Karpas-422 (cell line): Measurements from ENCODE around the gene CBS. TPM values are rescaled to one million over a fixed set of nuclear protein-coding genes. Genes with fewer than 3 reads are reported as not detected.

Experiments
- DNase-seq: peaks from one replicate; pipeline ENCODE4 v3.0.0-alpha.2; 2015
- H2AFZ ChIP-seq: fragments of 200-600 bp; sonication (generic); 2 replicates; pipeline ENCODE4 v1.6.1; 2014; ENCODE audit warnings: antibody characterized with exemption, low read length, mixed read lengths
- H3K27ac ChIP-seq: fragments of 200-600 bp; sonication (generic); 2 replicates; pipeline ENCODE4 v1.5.1; 2014; ENCODE audit warnings: mild to moderate bottlenecking, low read length, moderate library complexity
- H3K27me3 ChIP-seq: fragments of 200-600 bp; sonication (generic); 2 replicates; pipeline ENCODE4 v1.6.1; 2014; ENCODE audit warnings: low read length, mixed read lengths
- H3K36me3 ChIP-seq: fragments of 200-600 bp; sonication (generic); 2 replicates; pipeline ENCODE4 v1.6.1; 2014; ENCODE audit warnings: low read length, mixed read lengths; ENCODE audit not compliant: insufficient read depth
- H3K4me1 ChIP-seq: fragments of 200-600 bp; sonication (generic); 2 replicates; pipeline ENCODE4 v1.6.1; 2014; ENCODE audit warnings: mild to moderate bottlenecking, low read length, mixed read lengths
- H3K4me2 ChIP-seq: fragments of 200-600 bp; sonication (generic); 2 replicates; pipeline ENCODE4 v1.6.1; 2014; ENCODE audit warnings: low read length, low read depth, mild to moderate bottlenecking; ENCODE audit not compliant: poor library complexity, severe bottlenecking
- H3K4me3 ChIP-seq: fragments of 200-600 bp; sonication (generic); 2 replicates; pipeline ENCODE4 v1.5.1; 2014; ENCODE audit warnings: mild to moderate bottlenecking, antibody characterized with exemption, low read length, mixed read lengths
- H3K79me2 ChIP-seq: fragments of 200-600 bp; sonication (generic); 2 replicates; pipeline ENCODE4 v1.6.1; 2014; ENCODE audit warnings: mild to moderate bottlenecking, low read length, mixed read lengths
- H3K9ac ChIP-seq: fragments of 200-600 bp; sonication (generic); 2 replicates; pipeline ENCODE4 v1.6.0; 2014; ENCODE audit warnings: low read length
- H3K9me2 ChIP-seq: fragments of 200-600 bp; sonication (generic), shearing (Covaris generic); replicated peaks from 2 replicates; pipeline ENCODE4 v1.6.0; 2014; ENCODE audit warnings: mild to moderate bottlenecking, low read length, moderate library complexity; ENCODE audit not compliant: insufficient read depth
- H3K9me3 ChIP-seq: fragments of 300-700, 200-600 bp; sonication (generic); 2 replicates; pipeline ENCODE4 v1.6.1; 2014; ENCODE audit warnings: low read length, mixed read lengths
- H4K20me1 ChIP-seq: fragments of 200-600 bp; sonication (generic); 2 replicates; pipeline ENCODE4 v1.6.1; 2014; ENCODE audit warnings: mild to moderate bottlenecking, antibody characterized with exemption, low read length, low read depth; ENCODE audit not compliant: insufficient read depth
- total RNA-seq: library from RNA; depleted of rRNA; stranded (reverse); fragments of >200 nt; shearing (Covaris generic); gene quantifications from 2 replicates; pipeline ENCODE4 v1.2.3, GENCODE V29; 2014; ENCODE audit warnings: low replicate concordance

Gene CBS
- total RNA-seq, 1 experiment from 2014 or later = 3.6 TPM

DNA sequence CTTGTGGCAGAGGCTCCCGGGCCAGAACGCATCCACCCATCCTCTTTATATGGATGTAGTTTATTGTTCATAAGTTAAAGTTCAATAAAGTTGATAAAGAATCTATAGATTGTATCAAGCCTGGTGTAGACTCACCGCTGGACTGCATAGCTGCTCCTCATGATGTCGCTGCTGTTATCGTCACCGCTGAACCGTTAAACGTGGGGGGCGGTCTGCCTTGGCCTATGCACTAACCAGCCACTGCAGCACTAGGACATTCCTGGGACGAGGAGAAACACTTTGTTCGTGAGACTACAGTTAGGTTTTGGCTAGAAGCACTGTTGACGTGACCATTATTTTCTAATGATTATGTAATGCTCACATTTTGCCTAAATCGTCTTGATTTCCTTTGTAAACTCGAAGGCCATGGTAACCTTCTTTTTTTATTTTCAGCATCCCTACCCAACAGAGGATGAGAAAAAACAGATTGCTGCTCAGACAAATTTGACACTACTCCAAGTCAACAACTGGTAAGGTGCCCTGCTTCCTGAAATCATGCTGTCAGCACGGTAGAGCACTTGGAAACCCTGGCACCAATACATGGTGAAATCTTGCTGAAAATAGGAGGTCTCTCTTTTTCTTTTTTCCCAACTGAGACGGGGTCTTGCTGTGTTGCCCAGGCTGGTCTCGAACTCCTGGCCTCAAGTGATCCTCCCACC, 51.0 kb downstream of the CBS start:
- no peaks in the 10 kb centered on the region; the same call in 1 of the 2 replicates for H3K36me3 ChIP-seq
- no peaks in the 10 kb centered on the region for H3K79me2 ChIP-seq
- no peaks in the 10 kb centered on the region for H3K9me3 ChIP-seq
- H3K27me3 ChIP-seq = no peaks in the 10 kb centered on the region
- no peaks in the 10 kb centered on the region for H4K20me1 ChIP-seq
- no peak overlapping the region for H3K27ac ChIP-seq
- no peaks in the 10 kb centered on the region for H3K9me2 ChIP-seq
- DNase-seq = peak; percentile 37
- no peak overlapping the region for H2AFZ ChIP-seq
- H3K4me1 ChIP-seq = peaks cover 31% of the 10 kb centered on the region
- no peak overlapping the region for H3K4me2 ChIP-seq
- no peak overlapping the region for H3K9ac ChIP-seq
- no peak overlapping the region for H3K4me3 ChIP-seq

DNA sequence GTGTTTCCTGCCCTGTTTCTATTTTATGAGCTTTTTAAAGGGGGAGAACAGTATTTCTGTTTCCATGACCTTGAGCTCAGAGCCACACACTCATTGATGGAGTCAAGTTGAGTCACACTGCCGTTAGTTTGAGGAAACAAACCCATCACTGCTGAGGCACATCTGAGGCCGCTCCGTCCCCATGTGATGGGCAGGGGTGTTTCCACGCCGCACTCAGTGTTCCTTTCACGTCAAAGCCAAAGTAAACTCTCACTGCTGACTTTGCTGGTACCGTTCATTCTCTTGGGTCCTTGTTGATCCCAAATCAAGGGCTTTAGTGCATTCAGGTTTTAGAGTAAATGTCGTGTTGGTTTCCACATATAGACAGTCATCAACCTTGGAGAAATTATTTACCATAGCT, 52.5 kb downstream of the CBS start:
- Histone ChIP-seq H3K27me3 (no peaks in the 10 kb centered on the region), H3K4me3 (no peak overlapping the region), H3K36me3 (no peaks in the 10 kb centered on the region; the same call in 1 of the 2 replicates)

DNA sequence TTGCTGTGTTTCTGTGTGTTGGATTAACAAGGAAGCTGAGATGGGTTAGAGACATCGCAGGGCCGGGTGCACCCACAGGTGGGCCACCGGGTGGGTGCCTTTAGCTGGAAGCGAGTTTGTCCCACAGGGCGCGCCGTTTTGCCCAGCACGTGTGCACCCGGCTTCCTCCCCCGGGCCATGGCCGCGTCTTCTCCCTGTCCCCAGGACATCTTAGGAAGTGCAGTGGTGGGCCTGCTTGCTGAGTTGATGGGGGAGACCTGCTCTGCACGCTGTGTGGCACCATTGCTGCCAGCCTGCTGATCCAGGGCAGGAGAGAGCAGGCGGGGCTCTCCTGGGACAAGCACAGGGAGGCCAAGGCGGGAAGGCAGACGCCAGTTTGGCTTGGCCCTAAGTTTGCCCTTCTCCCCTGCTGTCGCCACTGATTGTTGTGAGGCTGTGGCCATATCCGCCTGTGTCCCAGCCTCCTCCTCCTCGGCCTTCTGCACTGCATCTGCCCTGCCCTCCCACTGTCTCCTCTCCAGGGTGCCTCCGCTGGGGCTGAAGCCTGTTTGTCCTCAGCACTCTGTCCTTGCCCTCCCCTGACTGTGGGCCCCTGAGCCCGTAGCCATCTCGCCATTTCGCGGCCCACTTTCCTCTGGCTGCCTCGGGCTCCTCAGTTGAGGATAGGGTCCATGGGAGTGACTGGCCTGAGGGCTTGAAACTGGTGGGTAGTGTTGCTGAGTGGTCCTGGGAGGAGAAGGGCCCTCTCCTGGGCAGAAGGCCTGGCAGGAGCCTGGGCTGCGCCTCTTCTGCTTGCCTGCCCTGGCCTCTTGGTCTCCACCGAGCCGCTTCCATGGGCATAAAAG, 53.7 kb downstream of the CBS start:
- H3K9ac ChIP-seq = no peak overlapping the region

More for the DNA sequence above, 52.5 kb downstream of the CBS start:
- Histone ChIP-seq H3K4me1 (peaks cover 45% of the 10 kb centered on the region), H3K4me2 (no peak overlapping the region), H3K9me3 (no peaks in the 10 kb centered on the region), H3K27ac (no peak overlapping the region), H3K9ac (no peak overlapping the region), H4K20me1 (no peaks in the 10 kb centered on the region), H3K79me2 (no peaks in the 10 kb centered on the region), H3K9me2 (no peaks in the 10 kb centered on the region), H2AFZ (no peak overlapping the region)
- no peak for DNase-seq

DNA sequence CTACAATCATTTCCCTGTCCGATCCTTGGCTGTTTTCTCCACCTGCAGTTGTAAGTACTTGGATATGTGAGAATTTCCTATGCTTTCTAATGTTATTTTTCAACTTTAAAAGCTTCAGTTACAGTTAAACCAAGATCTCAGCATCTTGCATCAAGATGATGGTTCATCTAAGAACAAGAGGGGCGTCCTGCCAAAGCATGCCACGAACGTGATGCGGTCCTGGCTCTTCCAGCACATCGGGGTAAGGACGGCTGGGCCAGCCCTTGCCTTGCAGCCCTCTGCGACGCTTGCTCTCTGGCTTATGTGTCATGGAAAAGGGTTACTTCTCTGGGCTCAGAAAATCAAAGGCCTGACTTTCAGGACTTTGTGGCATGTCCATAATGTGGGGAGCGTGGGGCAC, 54.4 kb downstream of the CBS start:
- no peak for DNase-seq
- Histone ChIP-seq H3K79me2 (no peaks in the 10 kb centered on the region), H3K4me3 (no peak overlapping the region), H3K4me2 (peak overlapping the region; percentile 60), H3K9ac (peak overlapping the region; percentile 30; the same call in 1 of the 2 replicates), H3K36me3 (no peaks in the 10 kb centered on the region; the same call in 1 of the 2 replicates), H3K4me1 (peaks cover 65% of the 10 kb centered on the region), H3K9me2 (no peaks in the 10 kb centered on the region), H2AFZ (no peak overlapping the region), H4K20me1 (no peaks in the 10 kb centered on the region), H3K27me3 (no peaks in the 10 kb centered on the region), H3K9me3 (no peaks in the 10 kb centered on the region), H3K27ac (peak overlapping the region; percentile 91)

More for the DNA sequence above, 53.7 kb downstream of the CBS start:
- no peaks in the 10 kb centered on the region for H3K79me2 ChIP-seq
- peaks cover 57% of the 10 kb centered on the region for H3K4me1 ChIP-seq
- peak overlapping the region; percentile 91 for H3K27ac ChIP-seq
- DNase-seq = no peak
- no peaks in the 10 kb centered on the region for H3K9me3 ChIP-seq
- no peaks in the 10 kb centered on the region for H3K27me3 ChIP-seq
- no peak overlapping the region for H3K4me3 ChIP-seq
- no peaks in the 10 kb centered on the region for H4K20me1 ChIP-seq
- no peak overlapping the region for H3K4me2 ChIP-seq
- no peaks in the 10 kb centered on the region for H3K9me2 ChIP-seq
- no peak overlapping the region for H2AFZ ChIP-seq
- no peaks in the 10 kb centered on the region; the same call in 1 of the 2 replicates for H3K36me3 ChIP-seq

DNA sequence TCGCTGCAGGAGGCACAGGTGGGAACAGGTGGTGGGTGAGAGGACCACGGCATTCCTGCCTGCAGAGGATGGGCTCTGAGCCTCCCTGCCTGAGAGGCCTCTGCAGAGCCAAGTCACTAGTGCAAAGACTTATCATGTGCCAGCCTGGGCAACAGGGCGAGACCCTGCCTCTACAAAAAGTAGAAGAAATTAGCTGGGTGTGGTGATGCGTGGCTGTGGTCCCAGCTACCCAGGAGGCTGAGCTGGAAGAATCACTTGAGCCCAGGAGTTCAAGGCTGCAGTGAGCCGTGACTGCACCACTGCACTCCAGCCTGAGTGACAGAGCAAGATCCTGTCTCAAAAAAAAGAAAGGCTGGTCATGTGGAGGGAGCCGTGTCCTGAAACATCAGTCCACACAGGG, 54.9 kb downstream of the CBS start:
- no peaks in the 10 kb centered on the region for H3K9me2 ChIP-seq
- peaks cover 68% of the 10 kb centered on the region for H3K4me1 ChIP-seq
- H4K20me1 ChIP-seq = no peaks in the 10 kb centered on the region
- H3K4me2 ChIP-seq = peak overlapping the region; percentile 60
- H3K4me3 ChIP-seq = peak overlapping the region; percentile 42
- no peak overlapping the region for H2AFZ ChIP-seq
- no peaks in the 10 kb centered on the region for H3K27me3 ChIP-seq
- H3K79me2 ChIP-seq = no peaks in the 10 kb centered on the region
- peak overlapping the region; percentile 54 for H3K9ac ChIP-seq
- no peaks in the 10 kb centered on the region for H3K9me3 ChIP-seq
- peak; percentile 89 for DNase-seq
- H3K36me3 ChIP-seq = no peaks in the 10 kb centered on the region; the same call in 1 of the 2 replicates
- H3K27ac ChIP-seq = peak overlapping the region; percentile 91

DNA sequence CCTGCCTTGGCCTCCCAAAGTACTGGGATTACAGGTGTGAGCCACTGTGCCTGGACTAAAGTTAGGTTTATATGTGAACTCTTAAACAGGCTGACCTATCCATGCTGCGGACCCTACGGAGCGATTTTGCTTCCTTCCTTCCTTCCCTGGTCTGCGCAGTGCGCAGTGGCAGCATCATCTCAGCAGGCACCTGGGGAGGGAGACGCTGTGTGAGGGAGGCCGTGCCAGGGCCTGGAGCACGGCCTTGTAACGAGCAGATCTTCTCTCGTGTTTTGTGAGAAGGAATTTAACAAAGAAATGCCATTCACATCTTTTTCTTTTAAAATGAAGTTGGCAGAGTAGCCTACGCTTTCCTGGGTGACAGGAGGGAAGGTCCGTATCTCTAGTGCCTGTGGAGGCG, 55.5 kb downstream of the CBS start:
- Histone ChIP-seq H3K4me2 (peak overlapping the region; percentile 60), H3K9me3 (no peaks in the 10 kb centered on the region), H3K36me3 (no peaks in the 10 kb centered on the region; the same call in 1 of the 2 replicates), H3K9me2 (no peaks in the 10 kb centered on the region), H3K4me3 (peak overlapping the region; percentile 42), H3K9ac (peak overlapping the region; percentile 54), H3K27ac (peak overlapping the region; percentile 91), H3K4me1 (peaks cover 68% of the 10 kb centered on the region), H3K27me3 (no peaks in the 10 kb centered on the region), H4K20me1 (no peaks in the 10 kb centered on the region), H2AFZ (no peak overlapping the region), H3K79me2 (no peaks in the 10 kb centered on the region)
- DNase-seq = peak; percentile 47

DNA sequence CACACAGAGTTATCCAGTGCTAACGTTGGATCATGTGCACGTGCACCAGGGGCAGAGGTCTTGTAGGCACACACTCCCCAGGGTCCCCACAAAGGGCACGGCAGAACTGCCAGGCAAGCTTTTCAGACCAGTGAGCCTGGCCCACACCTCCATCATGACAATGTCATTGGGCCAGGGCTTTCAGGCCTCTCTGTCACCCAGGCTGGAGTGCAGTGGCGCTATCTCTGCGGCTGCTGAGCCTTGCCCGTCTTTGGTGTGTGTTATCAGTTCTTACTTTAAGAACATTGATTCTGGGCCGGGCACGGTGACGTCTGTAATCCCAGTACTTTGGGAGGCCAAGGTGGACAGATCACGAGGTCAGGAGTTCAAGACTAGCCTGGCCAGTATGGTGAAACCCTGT, 57.1 kb downstream of the CBS start:
- H3K4me3 ChIP-seq = no peak overlapping the region
- DNase-seq = no peak
- no peak overlapping the region for H3K9ac ChIP-seq
- peaks cover 83% of the 10 kb centered on the region for H3K4me1 ChIP-seq
- H3K9me3 ChIP-seq = no peaks in the 10 kb centered on the region
- no peaks in the 10 kb centered on the region; the same call in 1 of the 2 replicates for H3K36me3 ChIP-seq
- no peaks in the 10 kb centered on the region for H3K79me2 ChIP-seq
- H2AFZ ChIP-seq = no peak overlapping the region
- no peaks in the 10 kb centered on the region for H4K20me1 ChIP-seq
- peak overlapping the region; percentile 91 for H3K27ac ChIP-seq
- H3K27me3 ChIP-seq = no peaks in the 10 kb centered on the region
- no peak overlapping the region for H3K4me2 ChIP-seq
- H3K9me2 ChIP-seq = no peaks in the 10 kb centered on the region

DNA sequence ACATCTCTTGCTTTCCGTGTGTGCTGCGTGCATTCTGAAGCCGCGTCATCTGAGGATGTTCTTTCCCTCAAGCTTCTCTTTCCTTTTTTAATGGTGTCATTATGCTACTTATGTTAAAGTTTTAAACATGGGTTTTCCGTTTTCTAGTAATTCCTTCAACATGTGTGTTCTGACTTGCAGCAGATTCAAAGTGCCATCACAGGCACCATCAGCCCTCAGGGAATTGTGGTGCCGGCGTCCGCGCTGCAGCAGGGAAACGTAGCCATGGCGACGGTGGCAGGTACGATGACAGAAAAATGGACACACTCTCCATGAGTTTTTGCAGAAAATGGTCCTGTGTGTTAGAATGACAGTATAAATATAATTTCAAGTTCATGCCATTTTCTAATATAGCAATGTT, 58.9 kb downstream of the CBS start:
- Histone ChIP-seq H4K20me1 (no peaks in the 10 kb centered on the region), H3K36me3 (no peaks in the 10 kb centered on the region; the same call in 1 of the 2 replicates), H3K4me3 (peak overlapping the region; percentile 58), H3K9me3 (no peaks in the 10 kb centered on the region), H3K4me1 (peaks cover 81% of the 10 kb centered on the region), H3K79me2 (no peaks in the 10 kb centered on the region), H3K9ac (peak overlapping the region; percentile 60), H3K27ac (peak overlapping the region; percentile 91), H3K9me2 (no peaks in the 10 kb centered on the region), H3K27me3 (no peaks in the 10 kb centered on the region), H2AFZ (no peak overlapping the region), H3K4me2 (peak overlapping the region; percentile 79)
- peak; percentile 94 for DNase-seq
